ENCODE data around the gene CYP27C1. TPM values are rescaled to one million over a fixed set of nuclear protein-coding genes. Genes with fewer than 3 reads are reported as not detected.

CYP27C1 gene
- total and polyA plus RNA-seq, 12 donors = 0.11 to 0.97 (median 0.22) TPM; not detected in 3

DNA sequence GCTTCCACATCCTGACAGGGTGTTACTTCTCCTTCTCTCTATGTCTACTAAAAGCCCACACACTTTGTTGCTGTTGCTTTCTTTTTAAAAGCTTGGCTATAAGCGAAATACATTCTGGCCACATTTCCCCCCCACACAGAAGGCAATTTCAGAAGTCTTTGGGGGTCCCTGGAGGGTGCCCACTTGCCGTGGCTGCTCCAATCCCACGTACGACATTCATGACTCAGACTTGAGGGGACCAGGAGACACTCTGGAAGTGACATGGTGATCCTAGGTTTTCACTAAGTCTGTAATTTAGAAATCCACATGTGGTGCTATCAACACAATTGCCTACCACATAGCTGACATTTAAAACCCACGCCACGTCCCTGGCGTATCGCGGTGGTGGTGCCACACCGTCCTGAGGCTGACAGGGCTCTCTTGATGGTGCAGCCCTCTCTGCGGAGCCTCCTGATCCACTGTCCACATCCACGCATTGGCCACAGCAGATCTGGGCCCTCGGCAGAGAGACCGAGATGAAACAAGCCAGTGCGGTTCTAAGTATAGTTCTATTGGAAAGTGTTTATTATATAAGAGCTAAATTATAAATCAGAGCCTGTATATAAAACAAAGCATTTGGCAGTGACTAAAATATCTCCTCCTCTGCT, 42.4 kb downstream of the CYP27C1 start:
- 87 to 93% (median 92%) methylated on average over 15 of the region's 15 CpGs for WGBS, 4 donors
- intact Hi-C loops (cut with DNase I) = no loop called here
- peak in 1 of 7 donors; percentile 46 for DNase-seq

DNA sequence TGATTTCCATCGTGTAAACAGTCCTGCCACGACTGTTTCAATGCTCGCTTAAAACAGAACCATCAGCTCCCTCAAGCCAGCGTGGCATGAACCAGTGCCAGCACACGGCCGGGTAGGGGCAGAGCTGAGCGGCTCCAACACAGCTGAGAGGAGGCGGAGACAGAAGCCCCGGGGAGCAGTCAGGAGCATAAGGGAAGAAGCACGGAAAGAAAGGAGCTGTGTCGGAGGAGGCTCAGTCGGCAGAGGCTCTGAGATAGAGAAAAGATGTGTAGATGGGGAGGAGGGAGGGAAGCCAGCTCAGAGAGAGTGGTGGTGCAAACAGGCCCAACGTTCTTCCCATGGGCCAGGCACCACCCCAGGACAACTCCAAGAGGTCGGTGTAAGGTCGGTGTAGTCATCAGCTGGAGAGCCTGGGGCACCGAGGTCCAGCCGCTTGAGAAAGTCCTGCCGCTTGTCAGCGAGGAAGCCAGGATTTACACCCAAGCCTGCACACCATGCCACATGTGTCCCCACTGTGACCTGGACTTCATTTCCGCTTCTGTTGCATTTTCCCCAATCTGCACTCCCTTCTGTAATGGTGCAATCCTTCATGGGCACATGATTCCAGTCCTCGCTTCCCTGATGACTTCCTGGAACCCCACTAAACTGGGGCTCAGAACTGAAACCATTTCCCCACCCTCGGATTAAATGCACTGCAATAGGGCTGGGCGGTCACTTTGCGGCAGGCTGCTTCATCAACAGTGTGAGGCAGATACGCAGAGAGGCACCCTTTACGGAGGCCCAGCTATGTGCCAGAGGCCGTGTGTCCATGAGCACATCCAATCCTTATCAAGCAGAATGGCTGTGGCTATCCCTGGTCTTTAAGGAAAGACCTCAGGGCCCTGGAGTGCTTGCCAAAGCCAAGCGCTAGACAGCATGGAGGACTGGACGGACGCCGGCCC, 43.5 kb downstream of the CYP27C1 start:
- peak overlapping the region in 2 of 5 donors; percentile 66 to 75 for H3K27ac ChIP-seq
- H3K27me3 ChIP-seq = no peaks in the 10 kb centered on the region
- no peaks in the 10 kb centered on the region for H3K9me3 ChIP-seq (replicated peaks in 1 of 3)
- intact Hi-C loops (cut with DNase I) = no loop called here
- H3K4me1 ChIP-seq (replicated peaks in 1 of 2) = peaks cover 0 to 15% of the 10 kb centered on the region in 2 donors
- WGBS, 4 donors = 46 to 69% (median 65%) methylated on average over 22 to 31 of the region's 31 CpGs
- H3K4me3 ChIP-seq = no peak overlapping the region
- peak in 6 of 7 donors; percentile 29 to 76 (median 49) for DNase-seq
- TF ChIP-seq, protein P1, sequence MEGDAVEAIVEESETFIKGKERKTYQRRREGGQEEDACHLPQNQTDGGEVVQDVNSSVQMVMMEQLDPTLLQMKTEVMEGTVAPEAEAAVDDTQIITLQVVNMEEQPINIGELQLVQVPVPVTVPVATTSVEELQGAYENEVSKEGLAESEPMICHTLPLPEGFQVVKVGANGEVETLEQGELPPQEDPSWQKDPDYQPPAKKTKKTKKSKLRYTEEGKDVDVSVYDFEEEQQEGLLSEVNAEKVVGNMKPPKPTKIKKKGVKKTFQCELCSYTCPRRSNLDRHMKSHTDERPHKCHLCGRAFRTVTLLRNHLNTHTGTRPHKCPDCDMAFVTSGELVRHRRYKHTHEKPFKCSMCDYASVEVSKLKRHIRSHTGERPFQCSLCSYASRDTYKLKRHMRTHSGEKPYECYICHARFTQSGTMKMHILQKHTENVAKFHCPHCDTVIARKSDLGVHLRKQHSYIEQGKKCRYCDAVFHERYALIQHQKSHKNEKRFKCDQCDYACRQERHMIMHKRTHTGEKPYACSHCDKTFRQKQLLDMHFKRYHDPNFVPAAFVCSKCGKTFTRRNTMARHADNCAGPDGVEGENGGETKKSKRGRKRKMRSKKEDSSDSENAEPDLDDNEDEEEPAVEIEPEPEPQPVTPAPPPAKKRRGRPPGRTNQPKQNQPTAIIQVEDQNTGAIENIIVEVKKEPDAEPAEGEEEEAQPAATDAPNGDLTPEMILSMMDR (IDR thresholded peaks at IDR 0.05) = no peak
- no peak for TF ChIP-seq POLR2A (IDR thresholded peaks at IDR 0.05)
- no peaks in the 10 kb centered on the region for H3K36me3 ChIP-seq (replicated peaks in 1 of 2)

More for the DNA sequence above, 42.4 kb downstream of the CYP27C1 start:
- Histone ChIP-seq H3K27me3 (no peaks in the 10 kb centered on the region), H3K9me3 (replicated peaks in 1 of 3) (no peaks in the 10 kb centered on the region), H3K36me3 (replicated peaks in 1 of 2) (no peaks in the 10 kb centered on the region), H3K27ac (peak overlapping the region in 1 of 5 donors; percentile 66), H3K4me3 (no peak overlapping the region), H3K4me1 (replicated peaks in 1 of 2) (peaks cover 0 to 15% of the 10 kb centered on the region in 2 donors)
- no peak for TF ChIP-seq POLR2A (IDR thresholded peaks at IDR 0.05)
- TF ChIP-seq, protein P1 (IDR thresholded peaks at IDR 0.05) = no peak

DNA sequence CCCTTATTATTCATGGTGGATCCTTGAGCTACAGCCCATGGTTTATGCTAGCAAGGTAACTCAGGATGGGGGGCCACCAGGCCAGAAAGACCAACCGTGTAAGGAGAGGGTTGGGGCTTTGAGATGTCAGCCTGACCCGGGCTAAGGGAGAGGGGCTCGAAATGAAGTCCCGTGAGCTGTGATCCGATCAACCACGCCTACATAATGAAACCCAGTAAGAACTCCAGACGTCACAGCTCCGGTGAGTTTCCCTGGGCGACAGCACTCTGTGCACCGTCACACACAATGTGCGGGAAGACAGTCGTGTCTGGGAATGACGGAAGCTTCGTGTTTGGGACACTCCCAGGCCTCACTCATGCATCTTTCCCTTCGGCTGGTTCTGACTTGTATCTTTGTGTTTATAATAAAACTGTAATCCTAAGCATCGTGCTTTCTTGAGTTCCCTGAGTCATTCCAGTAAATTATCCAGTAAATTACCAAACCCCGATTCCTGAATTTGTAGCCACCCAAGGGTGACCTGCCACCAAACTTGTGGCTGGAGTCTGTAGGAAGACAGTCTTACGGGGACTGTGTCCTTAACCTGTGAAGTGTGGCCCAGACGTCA, 44.2 kb downstream of the CYP27C1 start:
- H3K4me3 ChIP-seq = no peak overlapping the region
- intact Hi-C loops (cut with DNase I) = no loop called here
- DNase-seq = peak in 1 of 7 donors; percentile 73

More for the DNA sequence above, 44.2 kb downstream of the CYP27C1 start:
- Histone ChIP-seq H3K27me3 (no peaks in the 10 kb centered on the region), H3K9me3 (replicated peaks in 1 of 3) (no peaks in the 10 kb centered on the region), H3K36me3 (replicated peaks in 1 of 2) (no peaks in the 10 kb centered on the region), H3K27ac (peak overlapping the region in 3 of 5 donors; percentile 4 to 75 (median 66)), H3K4me1 (replicated peaks in 1 of 2) (peaks cover 0 to 15% of the 10 kb centered on the region in 2 donors)
- WGBS, 4 donors = 68 to 78% (median 71%) methylated on average over 19 of the region's 19 CpGs
- TF ChIP-seq, protein P1 (IDR thresholded peaks at IDR 0.05) = no peak
- no peak for TF ChIP-seq POLR2A (IDR thresholded peaks at IDR 0.05)

Measured in adrenal gland (tissue), 12 donors.